HepG2 (cell line): ENCODE measurements around the gene TRERF1. TPM values are rescaled to one million over a fixed set of nuclear protein-coding genes. Genes with fewer than 3 reads are reported as not detected.

Source experiments
- ATAC-seq: fragments of 200-7000 bp; cut with Tn5 transposase; 3 replicates; pipeline ENCODE4 v1.9.1; 2020; ENCODE audit warnings: mild to moderate bottlenecking, moderate library complexity
- BruUV-seq: library from RNA; stranded (reverse); fragments of 400-500 nt; replicated peaks from 2 replicates; lab custom pipeline; 2021; lab: Mats Ljungman, UMichigan
- CTCF ChIA-PET: fragments of 300-600 bp; formaldehyde crosslinking; extraction: SDS; loops from one replicate; lab custom pipeline; 2021; ENCODE audit warnings: low total read pairs, inconsistent platforms, low intra/inter-chr PET ratio; lab: Yijun Ruan, JAX
- POLR2A ChIA-PET: fragments of 350-600 bp; sonication (Branson Sonifier 250); formaldehyde crosslinking; loops from one replicate; lab custom pipeline; 2020; ENCODE audit warnings: antibody characterized with exemption, inconsistent platforms; lab: Yijun Ruan, JAX
- DNase-seq: peaks from one replicate; pipeline ENCODE4 v3.0.0-alpha.2; 2015; ENCODE audit warnings: low spot score
- FAIRE-seq: peaks from 3 replicates; lab custom pipeline; 2011; peaks lifted over from hg19 to GRCh38; lab: Jason Lieb, UNC
- H2AFZ ChIP-seq: one replicate; pipeline ENCODE4 v1.6.1; 2011; ENCODE audit warnings: low read length, inconsistent platforms
- H3K27ac ChIP-seq: fragments of 300-600 bp; 3 replicates; pipeline ENCODE4 v1.8.0; 2011; ENCODE audit warnings: mixed run types, mild to moderate bottlenecking, mixed read lengths, low read length, inconsistent platforms; ENCODE audit not compliant: insufficient read depth; ENCODE audit errors: extremely low read length
- H3K27me3 ChIP-seq, 2 experiments: fragments of 200-600 bp in 1 of 2; 2 replicates in 1 of 2; 3 replicates in 1 of 2; pipeline versions ENCODE4 v1.6.0 to v1.8.0; 2011; ENCODE audit warnings: low read length in 2 of 2, mild to moderate bottlenecking in 2 of 2, moderate library complexity in 2 of 2, inconsistent platforms in 1 of 2; ENCODE audit not compliant: insufficient read depth in 2 of 2, control insufficient read depth in 1 of 2
- H3K36me3 ChIP-seq, 2 experiments: fragments of 200-600 bp in 1 of 2; replicated peaks in 1 of 2; 2 replicates in 1 of 2; 3 replicates in 1 of 2; pipeline versions ENCODE4 v1.5.1 to v1.8.0; 2011; ENCODE audit warnings: low read length in 2 of 2, inconsistent platforms in 1 of 2; ENCODE audit not compliant: insufficient read depth in 2 of 2, control insufficient read depth in 1 of 2
- H3K4me1 ChIP-seq: 2 replicates; pipeline ENCODE4 v1.5.1; 2012; ENCODE audit warnings: low read length, inconsistent platforms; ENCODE audit not compliant: insufficient read depth
- H3K4me2 ChIP-seq: 2 replicates; pipeline ENCODE4 v1.6.0; 2011; ENCODE audit warnings: low read depth, low read length, inconsistent platforms
- H3K4me3 ChIP-seq, 3 experiments: fragments of 200-600 bp in 1 of 3; sonication (generic), shearing (Covaris generic) in 1 of 3; replicated peaks in 1 of 3; 2 replicates each; pipeline ENCODE4 v1.5.1; 2011 to 2016; ENCODE audit warnings: low read length in 3 of 3, inconsistent platforms in 2 of 3, low read depth in 2 of 3, mild to moderate bottlenecking in 2 of 3, control low read depth in 1 of 3, mixed read lengths in 1 of 3; ENCODE audit not compliant: insufficient read depth in 1 of 3
- H3K79me2 ChIP-seq: one replicate; pipeline ENCODE4 v1.6.1; 2011; ENCODE audit warnings: low read length, inconsistent platforms; ENCODE audit not compliant: insufficient read depth
- H3K9ac ChIP-seq: 2 replicates; pipeline ENCODE4 v1.6.0; 2011; ENCODE audit warnings: mild to moderate bottlenecking, low read depth, low read length, inconsistent platforms; ENCODE audit not compliant: insufficient read depth
- H3K9me3 ChIP-seq: 2 replicates; pipeline ENCODE4 v1.5.1; 2012; ENCODE audit warnings: mild to moderate bottlenecking, low read length
- H4K20me1 ChIP-seq: 2 replicates; pipeline ENCODE4 v1.6.0; 2011; ENCODE audit warnings: inconsistent platforms, mild to moderate bottlenecking, low read length, moderate library complexity; ENCODE audit not compliant: insufficient read depth
- CBX5 ChIP-seq: sonication (generic); formaldehyde crosslinking; IDR thresholded peaks from 2 replicates; pipeline ENCODE4 v1.4.0; 2020; ENCODE audit warnings: missing genetic modification reagents, borderline replicate concordance
- CCDC6 ChIP-seq: sonication (generic); formaldehyde crosslinking; IDR thresholded peaks from 2 replicates; pipeline ENCODE4 v1.8.1; 2022; ENCODE audit warnings: mild to moderate bottlenecking, missing genetic modification reagents, moderate library complexity
- KAT2B ChIP-seq: fragments of 150-350 bp; IDR thresholded peaks from 2 replicates; pipeline ENCODE4 v1.6.1; 2014; ENCODE audit warnings: low read depth, low read length, borderline replicate concordance
- PHB2 ChIP-seq: fragments of 450-650 bp; IDR thresholded peaks from 2 replicates; pipeline ENCODE4 v1.6.1; 2018; ENCODE audit not compliant: partially characterized antibody
- RORA ChIP-seq: sonication (generic); formaldehyde crosslinking; IDR thresholded peaks from 2 replicates; pipeline ENCODE4 v1.5.0; 2020; ENCODE audit warnings: mild to moderate bottlenecking, missing genetic modification reagents, moderate library complexity
- SUZ12 ChIP-seq: fragments of 150-350 bp; IDR thresholded peaks from 2 replicates; pipeline ENCODE4 v1.6.1; 2014; ENCODE audit warnings: low read depth, low read length
- ZNF180 ChIP-seq: sonication (generic); formaldehyde crosslinking; IDR thresholded peaks from 2 replicates; pipeline ENCODE4 v1.4.0; 2020; ENCODE audit warnings: low read depth, missing genetic modification reagents, borderline replicate concordance
- ZNF605 ChIP-seq: sonication (generic); formaldehyde crosslinking; IDR thresholded peaks from 2 replicates; pipeline ENCODE4 v1.8.0; 2022; ENCODE audit warnings: mild to moderate bottlenecking, missing genetic modification reagents
- WGBS: methylation state at CpG from one replicate; pipeline ENCODE4 v1.1.6; 2017; ENCODE audit warnings: low lambda C conversion rate; 5-methylcytosine and 5-hydroxymethylcytosine counted together
- in situ Hi-C: cut with HindIII; loops from 2 replicates; pipeline ENCODE4 v1.10.0; 2017; ENCODE audit warnings: low pct_unique_long_range_greater_than_20kb; ENCODE audit not compliant: extremely low pct_ligation_motif_present
- intact Hi-C: fragments of 100-400 bp; cut with micrococcal nuclease; formaldehyde crosslinking; loops from one replicate; pipeline ENCODE4 v1.10.0; 2022; ENCODE audit not compliant: unreplicated experiment
- polyA plus RNA-seq, 8 experiments: library from polyadenylated mRNA; depleted of rRNA in 3 of 8; stranded (reverse) in 7 of 8; unstranded in 1 of 8; fragments of >200 nt; fragmentation: Illumina TruSeq in 4 of 8; extraction: Trizol in 4 of 8; gene quantifications; 2 replicates each; pipeline versions ENCODE4 v1.2.1 to v1.2.3, GENCODE V29; 2011 to 2016; ENCODE audit warnings: low read depth in 4 of 8, missing spikeins in 1 of 8, mixed read lengths in 1 of 8; ENCODE audit not compliant: insufficient read depth in 1 of 8
- total RNA-seq, 5 experiments: library from RNA; depleted of rRNA; stranded (reverse); fragments of >200 nt; fragmentation: Illumina TruSeq; extraction: Trizol; gene quantifications; 2 replicates each; pipeline ENCODE4 v1.2.3, GENCODE V29; 2016; ENCODE audit warnings: low read depth in 1 of 5
- TF ChIP-seq, protein P1 (sequence below): IDR thresholded peaks from 2 replicates; pipeline ENCODE4 v1.6.1; 2016; ENCODE audit warnings: low read depth, borderline replicate concordance
- TF ChIP-seq, protein P2 (sequence below): IDR thresholded peaks from 2 replicates; pipeline ENCODE4 v1.6.1; 2016; ENCODE audit warnings: low read depth, control low read depth

TRERF1 gene
- total and polyA plus RNA-seq, 2 of the 13 experiments (the other 11 are each of a cell fraction or from before 2014, with no cell fraction given), result 0.02 TPM; not detected in 1

DNA sequence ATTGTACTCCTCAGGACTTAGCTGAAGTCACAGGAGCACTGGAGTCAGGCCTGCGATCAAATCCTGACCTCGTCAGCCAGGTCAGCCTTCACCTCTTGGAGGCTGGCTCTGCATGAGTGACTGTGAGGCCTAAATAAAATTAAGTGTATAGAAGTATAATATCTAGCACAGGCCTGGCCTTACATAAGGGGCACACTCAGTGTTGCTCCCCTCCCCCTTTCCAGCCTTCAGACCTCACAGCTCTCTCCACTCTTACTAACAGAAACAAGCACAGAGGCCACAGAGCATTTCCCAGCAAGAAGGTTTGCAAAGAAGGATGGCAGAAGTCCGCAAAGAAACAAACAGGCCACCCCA, 84.8 kb downstream of the TRERF1 start:
- no peak overlapping the region for H3K27ac ChIP-seq
- H3K36me3 ChIP-seq, result no peaks in the 10 kb centered on the region
- DNase-seq, result no peak
- no peak overlapping the region for H3K4me3 ChIP-seq
- intact Hi-C loops (no loop called here), in situ Hi-C loops (no loop called here)
- TF ChIP-seq CBX5 (CRISPR knock-in tag) (no peak), SUZ12 (no peak)
- H3K9me3 ChIP-seq, result no peaks in the 10 kb centered on the region
- H4K20me1 ChIP-seq, result no peaks in the 10 kb centered on the region
- no peak for ATAC-seq
- no peaks in the 10 kb centered on the region for H3K79me2 ChIP-seq
- no TSS peak for BruUV-seq
- no peak overlapping the region for H2AFZ ChIP-seq
- no peak overlapping the region for H3K4me2 ChIP-seq
- H3K4me1 ChIP-seq, result no peaks in the 10 kb centered on the region
- POLR2A ChIA-PET, result no interaction called here
- CTCF ChIA-PET, result no interaction called here
- no peak overlapping the region for H3K9ac ChIP-seq
- 22% methylated on average over 3 of the region's 3 CpGs for WGBS
- FAIRE-seq, result no peak
- peaks cover 2 to 33% of the 10 kb centered on the region in 2 experiments; a peak in 3 of 5 replicates for H3K27me3 ChIP-seq

DNA sequence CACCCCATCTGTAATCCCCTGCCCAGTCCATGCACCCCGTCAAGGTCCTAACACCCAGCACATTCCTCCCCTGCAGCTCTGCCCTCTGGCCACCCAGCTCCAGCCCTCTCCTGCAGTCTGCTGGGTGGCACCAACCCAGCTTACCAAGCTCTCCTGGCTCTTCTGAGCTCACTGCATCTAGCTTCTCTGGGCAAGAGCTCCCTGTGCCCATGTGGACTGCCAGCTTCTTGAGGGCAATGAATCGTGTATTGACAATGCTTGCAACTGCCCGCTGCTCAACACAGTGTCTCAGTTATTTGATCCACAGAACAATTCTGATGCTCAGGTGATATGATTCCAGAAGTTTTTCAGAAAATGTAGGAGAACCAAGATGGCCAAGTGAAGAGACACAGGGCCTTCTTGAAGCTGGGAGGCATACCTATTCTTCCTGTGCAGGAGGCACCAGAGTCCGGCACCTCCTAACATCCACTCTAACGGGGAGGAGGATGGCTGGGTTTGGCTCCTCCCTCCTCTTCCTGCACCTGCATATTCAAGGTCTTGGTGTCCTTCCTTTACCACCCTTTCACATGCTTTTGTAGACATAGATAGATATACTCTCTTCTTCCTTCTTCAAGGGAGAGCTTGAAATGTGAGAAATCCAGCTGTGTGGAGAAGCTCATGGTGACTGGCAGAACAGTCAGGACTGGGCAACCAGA, 85.6 kb downstream of the TRERF1 start:
- Histone ChIP-seq H3K9ac (no peak overlapping the region), H3K4me1 (no peaks in the 10 kb centered on the region), H3K27ac (no peak overlapping the region), H3K79me2 (no peaks in the 10 kb centered on the region), H3K4me2 (no peak overlapping the region), H3K9me3 (no peaks in the 10 kb centered on the region), H3K27me3 (peaks cover 2 to 29% of the 10 kb centered on the region in 2 experiments; a peak in 3 of 5 replicates), H2AFZ (no peak overlapping the region), H3K36me3 (no peaks in the 10 kb centered on the region), H4K20me1 (no peaks in the 10 kb centered on the region), H3K4me3 (no peak overlapping the region)
- CTCF ChIA-PET, result no interaction called here
- ATAC-seq (no peak), FAIRE-seq (no peak), DNase-seq (no peak)
- POLR2A ChIA-PET, result no interaction called here
- intact Hi-C loops (no loop called here), in situ Hi-C loops (no loop called here)
- BruUV-seq, result no TSS peak
- no peak for TF ChIP-seq PHB2
- TF ChIP-seq, protein P1, sequence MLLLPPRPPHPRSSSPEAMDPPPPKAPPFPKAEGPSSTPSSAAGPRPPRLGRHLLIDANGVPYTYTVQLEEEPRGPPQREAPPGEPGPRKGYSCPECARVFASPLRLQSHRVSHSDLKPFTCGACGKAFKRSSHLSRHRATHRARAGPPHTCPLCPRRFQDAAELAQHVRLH (CRISPR knock-in tag), result no peak
- no peak for TF ChIP-seq RORA (CRISPR knock-in tag)
- TF ChIP-seq KAT2B, result no peak
- no peak for TF ChIP-seq CCDC6 (CRISPR knock-in tag)
- no peak for TF ChIP-seq ZNF180 (CRISPR knock-in tag)
- no peak for TF ChIP-seq ZNF605 (CRISPR knock-in tag)
- TF ChIP-seq, protein P2, sequence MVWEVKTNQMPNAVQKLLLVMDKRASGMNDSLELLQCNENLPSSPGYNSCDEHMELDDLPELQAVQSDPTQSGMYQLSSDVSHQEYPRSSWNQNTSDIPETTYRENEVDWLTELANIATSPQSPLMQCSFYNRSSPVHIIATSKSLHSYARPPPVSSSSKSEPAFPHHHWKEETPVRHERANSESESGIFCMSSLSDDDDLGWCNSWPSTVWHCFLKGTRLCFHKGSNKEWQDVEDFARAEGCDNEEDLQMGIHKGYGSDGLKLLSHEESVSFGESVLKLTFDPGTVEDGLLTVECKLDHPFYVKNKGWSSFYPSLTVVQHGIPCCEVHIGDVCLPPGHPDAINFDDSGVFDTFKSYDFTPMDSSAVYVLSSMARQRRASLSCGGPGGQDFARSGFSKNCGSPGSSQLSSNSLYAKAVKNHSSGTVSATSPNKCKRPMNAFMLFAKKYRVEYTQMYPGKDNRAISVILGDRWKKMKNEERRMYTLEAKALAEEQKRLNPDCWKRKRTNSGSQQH (CRISPR knock-in tag), result no peak
- WGBS, result 42% methylated on average over 5 of the region's 5 CpGs
